ENCODE results near the gene BOD1L2.

BOD1L2 gene

DNA sequence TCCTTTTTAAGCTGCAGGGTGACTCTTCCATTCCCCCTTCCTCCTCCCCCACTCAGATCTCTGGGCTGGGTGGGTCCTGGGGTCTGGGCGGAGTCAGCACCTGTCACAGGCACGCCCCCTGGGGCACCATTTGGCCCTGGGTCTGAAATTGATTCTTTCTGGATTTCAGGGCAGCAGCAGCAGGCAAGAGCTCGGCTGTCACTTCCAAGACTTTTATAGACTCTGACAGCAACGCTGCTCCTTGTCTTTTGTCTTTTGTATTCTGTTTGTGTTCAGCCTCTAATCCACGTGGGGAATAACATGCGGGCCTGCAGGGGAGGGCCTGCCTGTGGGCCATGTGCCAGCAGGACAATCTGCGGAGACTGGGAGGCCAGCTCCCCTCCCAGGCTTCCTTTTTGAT lies 3.9 kb downstream of the BOD1L2 start:
- DNase-seq: no peak

DNA sequence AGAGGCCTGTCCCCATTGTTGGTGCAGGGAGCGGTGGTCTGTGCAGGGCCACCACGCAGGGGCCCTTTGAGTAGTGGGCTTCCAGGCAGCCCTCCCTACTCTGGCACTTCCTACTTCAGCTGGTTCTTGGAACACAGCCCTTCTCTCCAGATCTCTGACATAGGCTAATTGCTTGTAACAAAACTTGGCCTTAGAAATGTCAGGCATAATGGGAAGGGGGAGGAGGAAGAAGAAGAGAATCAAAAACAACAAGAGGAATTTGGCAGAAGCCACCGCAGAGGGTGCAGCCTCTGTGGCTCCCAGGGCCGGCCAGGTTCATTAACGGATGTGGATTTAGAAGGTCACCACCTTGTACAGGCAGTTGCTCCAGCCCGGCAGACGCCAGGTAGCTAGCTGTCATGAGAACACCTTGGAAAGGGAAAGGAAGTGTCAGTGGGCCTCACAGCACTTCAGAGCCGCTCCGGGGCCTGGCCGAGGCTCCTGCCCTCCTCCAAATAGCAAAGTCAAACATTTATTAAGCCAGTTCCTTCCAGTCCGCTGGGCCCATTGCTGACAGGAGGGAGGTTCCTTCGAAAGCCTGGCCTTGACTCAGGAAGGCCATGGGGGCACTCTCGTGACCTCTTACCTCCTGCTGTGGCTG lies 7.4 kb downstream of the BOD1L2 start:
- peak in 3 of 14 donors; percentile 2 to 19 (median 7) for DNase-seq

DNA sequence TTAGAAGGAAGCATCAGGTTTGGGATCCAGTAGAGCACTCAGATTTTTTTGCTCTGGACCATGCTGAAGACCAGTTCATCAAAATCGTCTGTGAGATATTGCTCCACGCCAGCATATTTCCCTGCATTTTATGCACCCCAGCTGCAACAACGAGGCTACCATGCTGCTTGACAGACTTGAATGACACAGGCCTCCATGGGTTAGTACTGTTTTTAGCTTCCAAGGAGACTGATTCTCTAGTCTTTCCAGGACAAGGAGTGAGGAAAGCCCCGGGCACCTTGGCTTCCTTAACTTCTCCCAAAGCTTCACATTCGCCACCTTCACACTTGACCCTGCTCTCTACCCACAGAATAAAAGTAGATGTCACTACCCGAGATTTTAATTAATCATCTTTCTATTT lies 17.5 kb downstream of the BOD1L2 start:
- DNase-seq: no peak

DNA sequence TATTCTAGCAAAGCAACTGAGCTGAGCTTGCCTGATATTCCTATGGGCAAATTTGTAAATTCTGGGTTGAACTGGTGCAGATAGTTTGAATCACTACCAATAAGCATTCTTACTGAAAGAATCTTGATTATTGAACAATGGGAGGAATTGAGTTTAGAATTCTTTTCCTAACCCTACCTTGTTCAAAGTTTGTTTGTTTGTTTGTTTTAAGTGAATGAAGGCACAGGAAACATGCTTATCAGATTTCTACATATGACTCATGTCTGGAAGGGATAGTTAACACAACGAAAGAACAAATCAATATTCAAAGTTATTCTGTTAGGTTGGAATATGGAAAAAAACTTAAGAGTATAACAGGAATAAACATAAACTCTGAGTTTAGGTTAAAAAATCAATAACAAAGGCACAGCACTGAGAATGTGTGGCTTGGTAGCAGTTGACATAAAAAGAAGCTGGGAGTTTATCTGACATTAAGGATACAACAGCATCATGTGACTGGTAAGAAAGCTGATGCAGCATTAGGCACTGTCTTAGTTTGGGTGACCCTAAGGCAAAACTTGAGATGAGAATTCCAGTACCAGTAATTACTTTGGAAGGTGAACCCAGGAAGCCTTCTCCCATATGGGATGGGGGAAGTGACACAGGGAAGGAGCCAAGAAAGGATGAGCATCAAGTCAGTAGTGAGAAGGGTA lies 20.9 kb downstream of the BOD1L2 start:
- DNase-seq: no peak

DNA sequence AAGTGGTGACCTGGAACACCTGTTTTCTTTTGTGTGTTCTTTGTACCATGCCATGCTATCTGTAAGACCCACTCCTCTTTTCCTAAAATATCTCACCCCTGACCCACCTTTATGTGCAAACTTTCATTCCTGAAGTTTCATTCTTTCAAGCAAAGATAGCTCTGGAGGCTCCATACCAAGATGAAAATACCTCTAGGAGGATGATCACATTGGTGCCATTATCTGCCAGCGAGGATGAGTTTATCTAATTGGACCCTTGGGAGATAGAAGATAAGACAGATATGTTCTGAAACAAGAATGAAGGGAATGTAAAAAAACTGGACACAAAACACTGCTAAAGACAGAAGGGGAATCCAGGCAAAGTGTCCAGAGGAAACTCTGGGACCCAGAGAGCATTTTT lies 24.1 kb downstream of the BOD1L2 start:
- DNase-seq: no peak

DNA sequence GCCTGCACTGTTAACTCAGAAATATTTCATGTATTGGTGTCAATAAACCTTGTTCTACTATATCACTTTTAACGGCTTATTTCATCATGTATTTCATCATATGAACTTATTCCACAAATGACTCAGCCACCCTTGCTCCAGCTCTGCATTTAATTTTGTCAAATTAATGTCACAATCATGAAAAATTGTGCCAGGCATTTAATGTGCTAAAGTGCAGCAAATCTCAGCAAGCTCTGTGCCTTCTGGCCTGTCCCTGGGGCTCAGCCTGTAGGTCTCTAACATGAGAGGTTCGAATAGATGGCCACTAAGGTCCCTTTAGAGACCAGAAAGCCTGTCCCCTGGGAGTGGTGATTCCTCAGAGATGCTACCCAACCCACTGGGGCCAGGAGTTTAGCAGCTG lies 28.6 kb downstream of the BOD1L2 start:
- no peak for DNase-seq

DNA sequence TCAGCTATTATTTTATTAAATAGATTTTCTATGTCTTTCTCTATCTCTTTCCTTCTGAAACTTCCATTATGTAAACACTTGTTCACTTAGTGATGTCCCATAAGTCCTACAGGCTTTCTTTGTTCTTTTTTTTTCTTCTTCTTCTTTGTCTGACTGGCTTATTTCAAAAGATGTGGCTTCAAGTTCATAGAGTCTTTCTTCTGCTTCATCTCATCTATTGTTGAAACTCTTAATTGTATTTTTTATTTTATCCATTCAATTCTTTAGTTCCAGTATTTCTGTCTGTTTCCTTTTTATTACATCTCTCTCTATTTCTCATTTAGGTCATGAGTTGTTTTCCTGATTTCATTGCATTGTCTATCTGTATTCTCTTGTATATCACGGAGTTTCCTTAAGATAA lies 38.5 kb downstream of the BOD1L2 start:
- no peak for DNase-seq

DNA sequence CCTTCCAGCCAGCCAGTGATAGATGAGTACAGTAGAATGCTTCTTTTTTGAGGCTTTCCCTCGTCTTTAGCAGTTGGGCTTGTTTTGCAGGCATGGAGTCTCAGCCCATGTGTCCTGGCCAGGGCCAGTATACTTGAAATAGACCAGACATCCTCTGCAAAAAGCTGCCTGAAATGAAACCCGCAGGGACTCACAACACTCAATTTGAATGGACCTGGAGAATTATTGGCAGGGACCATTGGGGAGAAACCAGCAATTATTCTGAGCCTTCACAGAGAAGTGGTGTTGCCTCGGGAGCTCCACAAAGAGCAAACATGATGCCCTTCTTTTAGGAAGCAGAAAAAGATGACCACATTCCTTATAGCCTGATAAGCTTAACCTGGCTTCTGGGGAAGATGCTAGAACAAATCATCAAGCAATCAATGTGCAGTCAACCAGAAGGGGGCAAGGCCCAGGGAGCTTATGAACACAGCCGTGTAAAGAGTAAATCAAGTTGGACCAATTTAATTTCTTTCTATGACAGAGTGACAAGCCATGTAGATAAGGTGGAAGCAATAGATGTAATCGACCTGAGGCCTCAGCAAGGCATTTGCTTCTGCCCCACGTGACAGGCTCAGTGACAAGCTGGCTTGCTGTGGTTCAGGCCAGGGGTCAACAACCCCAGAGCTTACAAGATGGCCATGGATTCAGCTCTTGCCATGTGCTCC lies 42.1 kb downstream of the BOD1L2 start:
- DNase-seq: no peak

DNA sequence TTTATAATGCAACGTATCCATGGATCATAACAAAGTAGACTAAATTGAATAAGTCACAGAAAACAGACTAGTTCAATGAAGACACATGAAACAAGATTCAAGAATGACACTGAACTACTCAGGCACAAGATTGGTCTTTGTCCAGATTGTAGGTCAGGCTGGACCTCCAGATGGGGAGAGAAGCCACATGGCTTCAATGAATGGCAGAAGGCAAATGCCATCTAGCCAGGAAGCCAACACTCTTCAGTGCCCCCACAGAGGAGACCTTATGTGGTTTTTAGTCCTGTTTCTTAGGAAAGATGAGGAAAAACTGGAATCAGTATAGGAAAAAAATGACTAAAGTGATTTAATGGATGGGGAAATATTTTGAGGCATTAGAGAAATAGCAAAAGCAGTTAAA lies 43.1 kb downstream of the BOD1L2 start:
- peak in 1 of 14 donors; percentile 41 for DNase-seq

DNA sequence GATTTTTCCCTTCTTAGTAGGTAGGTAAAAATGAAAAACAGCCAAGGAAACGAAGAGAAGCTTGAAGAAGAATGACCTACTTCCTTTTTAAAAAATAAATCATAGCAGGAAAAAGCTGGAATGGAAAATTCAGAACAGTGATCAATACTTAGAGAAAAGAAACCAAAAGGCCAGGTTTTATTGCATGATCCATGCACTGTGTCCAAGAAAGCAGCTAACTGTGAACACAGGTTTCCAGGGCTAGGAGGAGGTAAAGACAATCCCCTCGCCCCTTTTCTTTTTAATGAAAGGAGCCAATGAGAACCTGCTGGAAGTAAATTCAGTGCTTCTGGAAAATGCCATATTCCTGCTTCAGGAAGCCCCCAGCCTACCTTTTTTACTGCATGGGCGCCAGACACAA lies 47.2 kb downstream of the BOD1L2 start:
- no peak for DNase-seq

DNA sequence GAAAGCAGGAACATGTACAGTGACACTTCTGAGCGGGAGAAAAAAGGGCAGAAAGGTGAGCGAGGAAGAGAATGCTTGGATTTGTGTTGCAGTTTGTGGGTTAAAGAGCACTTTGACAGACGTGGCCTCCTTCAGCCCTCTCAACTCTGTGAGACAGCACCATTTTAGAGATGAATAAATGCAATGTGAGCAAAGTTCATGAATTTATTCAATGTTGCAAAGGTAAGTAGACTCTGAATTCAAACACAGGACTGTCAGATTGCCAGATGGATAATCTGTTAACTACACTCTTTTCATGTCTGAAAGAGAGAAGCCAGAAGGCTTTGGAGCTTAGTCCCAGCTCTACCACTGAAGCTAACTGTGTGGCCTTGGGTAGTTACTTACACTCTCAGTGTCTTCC lies 47.7 kb downstream of the BOD1L2 start:
- no peak for DNase-seq

DNA sequence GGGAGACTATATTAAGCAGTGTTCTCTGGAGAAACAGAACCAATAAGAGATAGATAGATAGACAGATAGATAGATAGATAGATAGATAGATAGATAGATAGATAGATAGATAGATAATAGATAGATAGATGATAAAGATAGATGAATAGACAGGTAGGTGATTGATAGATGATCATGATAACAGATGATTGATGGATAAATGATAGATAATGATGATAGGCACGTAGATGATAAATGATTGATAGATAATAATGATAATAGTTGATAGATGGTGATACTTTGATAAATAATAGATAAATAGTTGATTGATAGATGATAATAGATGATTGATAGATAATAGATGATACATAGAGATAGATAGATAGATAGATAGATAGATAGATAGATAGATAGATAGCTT lies 48.5 kb downstream of the BOD1L2 start:
- DNase-seq: no peak

DNA sequence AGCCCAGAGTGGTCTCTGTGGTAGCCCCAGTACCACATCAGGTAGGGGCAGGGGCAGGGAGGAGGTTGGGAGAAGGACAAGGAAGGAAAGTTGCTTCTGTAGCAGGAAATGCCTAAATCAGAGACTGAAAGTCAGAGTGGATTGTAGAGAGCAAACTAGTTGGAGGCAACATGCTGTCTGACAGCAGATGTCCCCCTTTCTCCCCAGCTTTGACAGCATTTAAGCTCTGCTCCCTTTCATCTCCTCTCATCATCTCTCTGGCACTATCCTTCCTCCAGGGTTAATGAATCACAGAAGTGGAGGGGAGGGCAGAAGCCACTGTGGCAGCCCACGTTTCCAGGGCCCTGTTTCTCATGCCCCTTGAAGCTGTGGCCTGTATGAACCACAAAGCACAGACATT lies 50.4 kb downstream of the BOD1L2 start:
- DNase-seq: no peak

DNA sequence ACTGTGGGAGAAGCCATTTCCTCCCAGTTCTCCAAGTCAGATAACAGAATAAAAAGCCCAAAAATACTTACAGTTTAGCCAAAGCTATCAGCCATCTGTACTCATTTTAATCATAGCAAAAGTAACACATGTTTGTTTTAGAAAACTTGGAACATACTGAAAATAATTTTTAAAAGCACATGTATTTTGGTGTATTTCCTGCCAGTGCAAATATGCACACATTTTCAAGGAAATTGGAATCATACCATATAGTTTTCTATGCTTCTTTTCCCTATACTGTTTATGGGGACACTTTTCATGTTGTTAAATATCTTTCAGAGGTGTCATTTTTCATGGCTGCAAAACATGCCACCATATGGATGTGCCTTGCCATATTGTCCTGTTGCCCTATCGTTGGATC lies 51.2 kb downstream of the BOD1L2 start:
- no peak for DNase-seq

Data from C1 segment of cervical spinal cord (tissue), 14 donors.